ENCODE data around the gene CALML6. TPM values are rescaled to one million over a fixed set of nuclear protein-coding genes. Genes with fewer than 3 reads are reported as not detected.

CALML6 gene
- total RNA-seq, 1 donor from 2014 or later = not detected

DNA sequence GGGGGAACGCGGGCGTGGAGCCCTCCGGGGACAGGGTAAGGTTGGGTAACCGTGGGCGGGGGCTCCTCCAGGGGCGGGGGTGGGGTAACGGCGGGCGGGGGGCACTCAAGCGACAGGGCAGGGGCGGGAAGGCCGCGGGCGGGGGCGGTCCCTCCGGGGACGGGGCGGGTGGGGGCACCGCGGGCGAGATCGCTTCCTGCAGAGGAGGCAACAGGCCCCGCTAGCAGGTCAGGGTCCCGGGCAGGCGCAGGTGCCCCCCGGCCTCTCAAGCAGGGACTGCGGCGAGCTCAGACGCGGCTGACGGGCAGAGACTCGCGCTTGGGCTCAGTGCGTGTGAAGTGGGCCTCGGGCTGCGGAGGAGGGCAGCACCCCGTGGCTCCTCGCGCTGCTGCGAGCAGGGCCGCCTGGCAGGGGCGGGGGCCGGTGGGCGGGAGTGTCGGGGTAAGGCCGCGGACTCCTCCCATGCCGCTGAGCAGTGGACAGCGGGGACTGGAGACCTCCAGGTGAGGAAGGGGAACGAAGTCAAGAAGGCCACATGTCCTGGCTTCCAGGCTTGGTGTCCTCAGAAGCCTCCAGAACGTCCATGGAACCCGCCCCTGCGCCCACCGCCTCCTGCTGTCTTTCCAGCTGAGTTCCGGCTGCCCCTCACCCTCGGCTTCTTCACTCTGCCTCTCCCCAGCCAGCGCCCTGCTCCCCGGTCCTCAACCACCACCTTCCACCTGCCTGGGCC, 23.5 kb upstream of the CALML6 start:
- peaks cover 20% of the 10 kb centered on the region for H3K9me3 Mint-ChIP-seq
- Histone ChIP-seq H2AFZ (replicated peaks) (no peak overlapping the region), H3K79me2 (ENCODE audit: low read depth) (peaks cover 57% of the 10 kb centered on the region), H3K4me1 (peaks cover 32% of the 10 kb centered on the region), H3K27ac (no peak overlapping the region), H3K27me3 (no peaks in the 10 kb centered on the region), H3K9ac (no peak overlapping the region), H4K20me1 (ENCODE audit: low read depth) (peaks cover 41% of the 10 kb centered on the region), H3K9me3 (ENCODE audit: low read depth) (no peaks in the 10 kb centered on the region), H3K36me3 (peaks cover 4% of the 10 kb centered on the region), H3K4me2 (peak overlapping the region; percentile 81), H3K4me3 (peak overlapping the region; percentile 87), H3F3A (ENCODE audit: low read depth) (peaks cover 27% of the 10 kb centered on the region)
- peak overlapping the region; percentile 83 for H3K27ac Mint-ChIP-seq
- H3K27me3 Mint-ChIP-seq (ENCODE audit: insufficient read depth, low read depth) = peaks cover 10% of the 10 kb centered on the region
- DNase-seq (ENCODE audit: low spot score) = peak; percentile 71
- TF ChIP-seq, protein P1, sequence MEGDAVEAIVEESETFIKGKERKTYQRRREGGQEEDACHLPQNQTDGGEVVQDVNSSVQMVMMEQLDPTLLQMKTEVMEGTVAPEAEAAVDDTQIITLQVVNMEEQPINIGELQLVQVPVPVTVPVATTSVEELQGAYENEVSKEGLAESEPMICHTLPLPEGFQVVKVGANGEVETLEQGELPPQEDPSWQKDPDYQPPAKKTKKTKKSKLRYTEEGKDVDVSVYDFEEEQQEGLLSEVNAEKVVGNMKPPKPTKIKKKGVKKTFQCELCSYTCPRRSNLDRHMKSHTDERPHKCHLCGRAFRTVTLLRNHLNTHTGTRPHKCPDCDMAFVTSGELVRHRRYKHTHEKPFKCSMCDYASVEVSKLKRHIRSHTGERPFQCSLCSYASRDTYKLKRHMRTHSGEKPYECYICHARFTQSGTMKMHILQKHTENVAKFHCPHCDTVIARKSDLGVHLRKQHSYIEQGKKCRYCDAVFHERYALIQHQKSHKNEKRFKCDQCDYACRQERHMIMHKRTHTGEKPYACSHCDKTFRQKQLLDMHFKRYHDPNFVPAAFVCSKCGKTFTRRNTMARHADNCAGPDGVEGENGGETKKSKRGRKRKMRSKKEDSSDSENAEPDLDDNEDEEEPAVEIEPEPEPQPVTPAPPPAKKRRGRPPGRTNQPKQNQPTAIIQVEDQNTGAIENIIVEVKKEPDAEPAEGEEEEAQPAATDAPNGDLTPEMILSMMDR (IDR thresholded peaks at IDR 0.05) = no peak
- TF ChIP-seq EZH2 (IDR thresholded peaks at IDR 0.05) (no peak), EZH2phosphoT487 (IDR thresholded peaks at IDR 0.05) (no peak)
- peaks cover 17% of the 10 kb centered on the region for H3K36me3 Mint-ChIP-seq
- peak overlapping the region; percentile 86 for H3K4me3 Mint-ChIP-seq
- H3K4me1 Mint-ChIP-seq = peaks cover 43% of the 10 kb centered on the region

DNA sequence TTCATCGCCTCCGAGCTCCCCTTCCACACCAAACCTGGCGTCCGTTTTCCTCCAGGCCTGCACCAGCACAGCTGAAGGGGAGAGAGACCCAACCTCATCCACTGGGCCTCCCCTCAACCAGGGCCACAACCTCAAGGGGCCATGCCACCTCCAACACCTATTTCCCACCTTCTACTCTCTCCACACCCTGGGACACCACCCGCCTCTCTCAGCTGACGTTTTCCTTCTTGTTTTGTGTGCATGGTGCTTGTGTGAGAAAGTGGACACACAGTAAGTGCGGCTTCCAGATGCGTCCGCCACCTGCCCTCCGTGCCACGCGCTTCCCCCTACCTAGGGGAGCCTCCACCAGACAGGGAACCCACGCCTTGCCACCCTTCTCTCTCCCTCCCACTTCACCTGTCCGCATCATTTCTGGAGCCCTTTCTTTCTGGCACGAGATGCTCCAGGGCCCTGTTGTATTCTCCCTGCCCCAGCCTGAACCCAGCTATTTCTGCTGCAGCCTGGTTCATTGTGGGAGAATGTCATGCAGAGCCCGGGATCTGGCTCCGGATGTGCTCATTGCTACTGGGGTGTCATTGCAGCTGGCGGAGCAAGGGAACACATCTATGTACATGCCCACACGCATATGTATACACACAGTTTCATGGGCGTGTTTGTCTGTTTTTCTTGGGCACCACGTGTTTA, 22.8 kb upstream of the CALML6 start:
- peaks cover 43% of the 10 kb centered on the region for H3K4me1 Mint-ChIP-seq
- peaks cover 13% of the 10 kb centered on the region for H3K36me3 Mint-ChIP-seq
- H2AFZ ChIP-seq (replicated peaks) = no peak overlapping the region
- peak overlapping the region; percentile 87 for H3K4me3 ChIP-seq
- peak overlapping the region; percentile 81 for H3K4me2 ChIP-seq
- no peak overlapping the region for H3K27ac ChIP-seq
- H3F3A ChIP-seq (ENCODE audit: low read depth) = peaks cover 21% of the 10 kb centered on the region
- H4K20me1 ChIP-seq (ENCODE audit: low read depth) = peaks cover 34% of the 10 kb centered on the region
- no peak for DNase-seq (ENCODE audit: low spot score)
- no peaks in the 10 kb centered on the region for H3K9me3 ChIP-seq (ENCODE audit: low read depth)
- peaks cover 32% of the 10 kb centered on the region for H3K4me1 ChIP-seq
- no peak overlapping the region for H3K9ac ChIP-seq
- peak overlapping the region; percentile 83 for H3K27ac Mint-ChIP-seq
- H3K4me3 Mint-ChIP-seq = peak overlapping the region; percentile 86
- peaks cover 16% of the 10 kb centered on the region for H3K9me3 Mint-ChIP-seq
- no peak for TF ChIP-seq EZH2 (IDR thresholded peaks at IDR 0.05)
- TF ChIP-seq, protein P1 (IDR thresholded peaks at IDR 0.05) = no peak
- no peak for TF ChIP-seq EZH2phosphoT487 (IDR thresholded peaks at IDR 0.05)
- H3K36me3 ChIP-seq = peaks cover 4% of the 10 kb centered on the region
- peaks cover 10% of the 10 kb centered on the region for H3K27me3 Mint-ChIP-seq (ENCODE audit: insufficient read depth, low read depth)
- H3K79me2 ChIP-seq (ENCODE audit: low read depth) = peaks cover 49% of the 10 kb centered on the region
- no peaks in the 10 kb centered on the region for H3K27me3 ChIP-seq

DNA sequence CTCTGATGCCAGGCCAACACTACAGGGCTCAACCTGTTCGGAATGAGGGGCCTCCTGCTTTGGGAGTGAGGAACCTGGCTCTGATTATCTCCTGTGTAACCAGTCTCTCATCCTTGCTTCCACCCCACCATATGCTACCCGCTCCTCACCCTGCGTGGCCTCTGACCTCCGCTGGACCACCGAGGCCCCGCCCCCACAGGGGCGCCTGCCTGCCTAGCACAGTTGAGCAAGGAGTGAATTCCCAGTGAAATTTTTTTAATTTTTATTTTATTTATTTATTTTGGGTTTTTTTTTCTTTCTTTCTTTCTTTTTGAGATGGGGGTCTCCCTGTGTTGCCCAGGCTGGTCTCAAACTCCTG, 22.3 kb upstream of the CALML6 start:
- H3K27ac Mint-ChIP-seq = peak overlapping the region; percentile 83
- H3K9me3 Mint-ChIP-seq = peaks cover 14% of the 10 kb centered on the region
- peaks cover 43% of the 10 kb centered on the region for H3K4me1 Mint-ChIP-seq
- DNase-seq (ENCODE audit: low spot score) = peak; percentile 3
- peaks cover 9% of the 10 kb centered on the region for H3K27me3 Mint-ChIP-seq (ENCODE audit: insufficient read depth, low read depth)
- H4K20me1 ChIP-seq (ENCODE audit: low read depth) = peaks cover 29% of the 10 kb centered on the region
- peaks cover 18% of the 10 kb centered on the region for H3F3A ChIP-seq (ENCODE audit: low read depth)
- peaks cover 32% of the 10 kb centered on the region for H3K4me1 ChIP-seq
- H3K36me3 Mint-ChIP-seq = peaks cover 11% of the 10 kb centered on the region
- H3K4me2 ChIP-seq = no peak overlapping the region
- H3K36me3 ChIP-seq = peaks cover 3% of the 10 kb centered on the region
- H3K9ac ChIP-seq = no peak overlapping the region
- TF ChIP-seq EZH2 (IDR thresholded peaks at IDR 0.05) (no peak), EZH2phosphoT487 (IDR thresholded peaks at IDR 0.05) (no peak)
- TF ChIP-seq, protein P1 (IDR thresholded peaks at IDR 0.05) = no peak
- H2AFZ ChIP-seq (replicated peaks) = no peak overlapping the region
- peaks cover 44% of the 10 kb centered on the region for H3K79me2 ChIP-seq (ENCODE audit: low read depth)
- no peaks in the 10 kb centered on the region for H3K27me3 ChIP-seq
- H3K27ac ChIP-seq = no peak overlapping the region
- peak overlapping the region; percentile 86 for H3K4me3 Mint-ChIP-seq
- H3K9me3 ChIP-seq (ENCODE audit: low read depth) = no peaks in the 10 kb centered on the region
- no peak overlapping the region for H3K4me3 ChIP-seq

Measured in neural progenitor cell (in vitro differentiated cells).